IMR-90 (cell line): Measurements from ENCODE around the gene ANO2.

Source experiments
- CTCF ChIP-seq: conservative IDR thresholded peaks from 2 replicates; pipeline ENCODE4 v1.5.1; 2012; ENCODE audit warnings: mild to moderate bottlenecking, low read depth, low read length, improper control_type of control experiment
- FOS ChIP-seq: fragments of 150-350 bp; IDR thresholded peaks from 2 replicates; pipeline ENCODE4 v1.6.1; 2016; ENCODE audit warnings: low read depth, low read length
- MAZ ChIP-seq: IDR thresholded peaks from 2 replicates; pipeline ENCODE4 v1.6.1; 2012; ENCODE audit warnings: low read depth, mild to moderate bottlenecking, low read length, improper control_type of control experiment, moderate library complexity, borderline replicate concordance
- MXI1 ChIP-seq: IDR thresholded peaks from 2 replicates; pipeline ENCODE4 v1.6.1; 2012; ENCODE audit warnings: low read depth, mild to moderate bottlenecking, low read length, moderate library complexity, borderline replicate concordance
- POLR2A ChIP-seq: IDR thresholded peaks from 2 replicates; pipeline ENCODE4 v1.6.1; 2012; ENCODE audit warnings: mild to moderate bottlenecking, low read depth, low read length
- RAD21 ChIP-seq: IDR thresholded peaks from 2 replicates; pipeline ENCODE4 v1.6.1; 2012; ENCODE audit warnings: low read length, improper control_type of control experiment
- RFX5 ChIP-seq: IDR thresholded peaks from 2 replicates; pipeline ENCODE4 v1.8.0; 2012; ENCODE audit warnings: low read depth, mild to moderate bottlenecking, low read length, moderate library complexity

GRCh38 chr12:5648692-5649359 lies 296.2 kb downstream of the ANO2 start:
- TF ChIP-seq CTCF = peak; percentile 67
- TF ChIP-seq RFX5 = no peak
- peak; percentile 74 for TF ChIP-seq RAD21
- TF ChIP-seq POLR2A = no peak
- no peak for TF ChIP-seq FOS
- TF ChIP-seq MXI1 = no peak
- peak; percentile 39; the same call in 1 of the 2 replicates for TF ChIP-seq MAZ
